SK-N-SH (cell line): ENCODE results near the gene TRMT1. TPM values are rescaled to one million over a fixed set of nuclear protein-coding genes. Genes with fewer than 3 reads are reported as not detected.

ENCODE experiments used
- CTCF ChIA-PET: fragments of 300-600, 350-600 bp; formaldehyde crosslinking; extraction: SDS; loops from one replicate; lab custom pipeline; 2021; lab: Yijun Ruan, JAX
- POLR2A ChIA-PET: fragments of 350-600 bp; sonication (Branson Sonifier 250); formaldehyde crosslinking; extraction: SDS; loops from one replicate; lab custom pipeline; 2020; ENCODE audit warnings: antibody characterized with exemption, inconsistent platforms; lab: Yijun Ruan, JAX
- DNase-seq: peaks from one replicate; pipeline ENCODE4 v3.0.0; 2012
- H2AFZ ChIP-seq: fragments of 200-600 bp; sonication (generic); 2 replicates; pipeline ENCODE4 v1.8.1; 2016; ENCODE audit warnings: antibody characterized with exemption, mild to moderate bottlenecking, low read depth
- H3F3A ChIP-seq: fragments of 200-600 bp; sonication (generic); replicated peaks from 2 replicates; pipeline ENCODE3; 2016; ENCODE audit warnings: antibody characterized with exemption, mild to moderate bottlenecking; ENCODE audit not compliant: insufficient read depth
- H3K27ac ChIP-seq, 2 experiments: fragments of 200-500 bp in 1 of 2; fragments of 200-600 bp in 1 of 2; sonication (Bioruptor generic) in 1 of 2; sonication (generic), shearing (Covaris generic) in 1 of 2; 2 replicates each; pipeline versions ENCODE4 v1.5.1 to v1.6.1; 2014 to 2016; ENCODE audit warnings: low read depth in 2 of 2, inconsistent platforms in 1 of 2, low read length in 1 of 2, mild to moderate bottlenecking in 1 of 2, mixed read lengths in 1 of 2
- H3K27me3 ChIP-seq: fragments of 200-600 bp; sonication (generic), shearing (Covaris generic); 2 replicates; pipeline ENCODE4 v1.6.1; 2016; ENCODE audit warnings: mixed run types; ENCODE audit not compliant: insufficient read depth
- H3K36me3 ChIP-seq, 2 experiments: fragments of 200-500 bp in 1 of 2; fragments of 200-600 bp in 1 of 2; sonication (Bioruptor generic) in 1 of 2; sonication (generic) in 1 of 2; replicated peaks in 1 of 2; 2 replicates each; pipeline versions ENCODE3 to v1.5.1; 2014 to 2016; ENCODE audit warnings: low read length in 1 of 2, mild to moderate bottlenecking in 1 of 2; ENCODE audit not compliant: insufficient read depth in 2 of 2, control insufficient read depth in 1 of 2
- H3K4me1 ChIP-seq, 2 experiments: fragments of 200-500 bp in 1 of 2; fragments of 200-600 bp in 1 of 2; sonication (Bioruptor generic) in 1 of 2; sonication (generic), shearing (Covaris generic) in 1 of 2; 2 replicates each; pipeline versions ENCODE4 v1.5.1 to v1.6.1; 2014 to 2016; ENCODE audit warnings: low read depth in 1 of 2, low read length in 1 of 2, mixed run types in 1 of 2; ENCODE audit not compliant: insufficient read depth in 2 of 2, control insufficient read depth in 1 of 2
- H3K4me2 ChIP-seq: fragments of 200-600 bp; sonication (generic), shearing (Covaris generic); 2 replicates; pipeline ENCODE4 v1.6.1; 2017; ENCODE audit warnings: mixed run types
- H3K4me3 ChIP-seq, 2 experiments: fragments of 200-500 bp in 1 of 2; fragments of 200-600 bp in 1 of 2; sonication (Bioruptor generic) in 1 of 2; sonication (generic), shearing (Covaris generic) in 1 of 2; 2 replicates each; pipeline versions ENCODE4 v1.5.1 to v1.8.1; 2014 to 2016; ENCODE audit warnings: low read depth in 2 of 2, inconsistent platforms in 1 of 2, low read length in 1 of 2, mild to moderate bottlenecking in 1 of 2, mixed read lengths in 1 of 2, moderate library complexity in 1 of 2
- H3K79me2 ChIP-seq: fragments of 200-600 bp; sonication (generic); 2 replicates; pipeline ENCODE4 v1.8.1; 2017; ENCODE audit warnings: mild to moderate bottlenecking; ENCODE audit not compliant: insufficient read depth
- H3K9ac ChIP-seq: fragments of 200-600 bp; sonication (generic); 2 replicates; pipeline ENCODE4 v1.6.1; 2017; ENCODE audit warnings: mixed run types
- H3K9me2 ChIP-seq: fragments of 200-600 bp; sonication (generic); 2 replicates; pipeline ENCODE4 v1.6.1; 2017; ENCODE audit warnings: mixed run types
- H3K9me3 ChIP-seq: fragments of 200-600 bp; sonication (generic); 2 replicates; pipeline ENCODE4 v1.6.1; 2017; ENCODE audit warnings: mixed run types, mild to moderate bottlenecking, moderate library complexity
- H4K20me1 ChIP-seq: fragments of 200-600 bp; sonication (generic); 2 replicates; pipeline ENCODE4 v1.6.1; 2017; ENCODE audit warnings: mild to moderate bottlenecking, mixed run types; ENCODE audit not compliant: insufficient read depth
- CHD2 ChIP-seq: fragments of 150-350 bp; IDR thresholded peaks from 2 replicates; pipeline ENCODE4 v1.6.1; 2018; ENCODE audit warnings: low read length; ENCODE audit not compliant: partially characterized antibody
- CTCF ChIP-seq: fragments of 200-600 bp; sonication (generic); IDR thresholded peaks from 2 replicates; pipeline ENCODE4 v1.6.1; 2017; ENCODE audit warnings: antibody characterized with exemption, mild to moderate bottlenecking, moderate library complexity
- EZH2phosphoT487 ChIP-seq: fragments of 200-600 bp; sonication (generic); IDR thresholded peaks from 2 replicates; pipeline ENCODE4 v1.6.1; 2017; ENCODE audit warnings: low read depth, mixed run types, mild to moderate bottlenecking, antibody characterized with exemption, moderate library complexity, borderline replicate concordance
- FOSL2 ChIP-seq: IDR thresholded peaks from 2 replicates; pipeline ENCODE4 v1.4.0; 2012; ENCODE audit warnings: low read depth, mild to moderate bottlenecking, moderate library complexity, borderline replicate concordance
- FOXJ3 ChIP-seq: sonication (generic); formaldehyde crosslinking; IDR thresholded peaks from 2 replicates; pipeline ENCODE4 v1.5.1; 2020; ENCODE audit warnings: mild to moderate bottlenecking, missing genetic modification reagents
- GABPA ChIP-seq: IDR thresholded peaks from 2 replicates; pipeline ENCODE4 v1.4.0; 2012; ENCODE audit warnings: low read depth, mild to moderate bottlenecking
- MEF2A ChIP-seq: IDR thresholded peaks from 2 replicates; pipeline ENCODE4 v1.4.0; 2012; ENCODE audit warnings: low read depth, borderline replicate concordance
- MXI1 ChIP-seq: IDR thresholded peaks from 2 replicates; pipeline ENCODE4 v1.6.1; 2012; ENCODE audit warnings: mild to moderate bottlenecking, low read depth, low read length, improper control_type of control experiment
- NFIC ChIP-seq: IDR thresholded peaks from 2 replicates; pipeline ENCODE4 v1.4.0; 2012; ENCODE audit warnings: borderline replicate concordance
- POLR2AphosphoS5 ChIP-seq: IDR thresholded peaks from 2 replicates; pipeline ENCODE4 v1.6.1; 2012; ENCODE audit warnings: low read depth, low read length
- SMC3 ChIP-seq: IDR thresholded peaks from 2 replicates; pipeline ENCODE4 v1.6.1; 2012; ENCODE audit warnings: low read depth, low read length, improper control_type of control experiment
- TAF1 ChIP-seq: IDR thresholded peaks from 2 replicates; pipeline ENCODE4 v1.6.1; 2012; ENCODE audit warnings: low read depth, mild to moderate bottlenecking, low read length, moderate library complexity, borderline replicate concordance
- TCF12 ChIP-seq: IDR thresholded peaks from 2 replicates; pipeline ENCODE4 v1.4.0; 2012
- TEAD4 ChIP-seq: IDR thresholded peaks from 2 replicates; pipeline ENCODE4 v1.4.0; 2012; ENCODE audit warnings: mild to moderate bottlenecking, borderline replicate concordance; ENCODE audit not compliant: insufficient read depth
- USF1 ChIP-seq: IDR thresholded peaks from 2 replicates; pipeline ENCODE4 v1.4.0; 2012; ENCODE audit warnings: low read depth, borderline replicate concordance
- WGBS: methylation state at CpG from one replicate; pipeline ENCODE4 v1.1.6; 2017; ENCODE audit warnings: low lambda C conversion rate; 5-methylcytosine and 5-hydroxymethylcytosine counted together
- polyA plus RNA-seq, 3 experiments: library from polyadenylated mRNA; depleted of rRNA; stranded (reverse); fragments of >200 nt; gene quantifications; 2 replicates each; pipeline ENCODE4 v1.2.3, GENCODE V29; 2012
- TF ChIP-seq, protein P1 (sequence below): IDR thresholded peaks from 2 replicates; pipeline ENCODE4 v1.4.0; 2012; ENCODE audit warnings: low read depth, borderline replicate concordance
- TF ChIP-seq, protein P2 (sequence below): IDR thresholded peaks from 2 replicates; pipeline ENCODE4 v1.4.0; 2012; ENCODE audit warnings: low read depth
- TF ChIP-seq, protein P3 (sequence below): IDR thresholded peaks from 2 replicates; pipeline ENCODE4; 2012

Gene TRMT1
- polyA plus RNA-seq, 1 of the 3 experiments (the other 2 are of a cell fraction): 64.9 TPM

- no peaks in the 10 kb centered on the region for H3K27me3 ChIP-seq
- H3F3A ChIP-seq: no peaks in the 10 kb centered on the region
- no peak overlapping the region for H3K4me3 ChIP-seq
- peaks cover 12% of the 10 kb centered on the region; the same call in 1 of the 2 replicates for H3K79me2 ChIP-seq
- H3K9me2 ChIP-seq: no peaks in the 10 kb centered on the region
- CTCF ChIA-PET: interaction anchor here (9.2 kb wide), 2 partner anchors 30 to 123 kb away, joined by 506 to 603 read pairs; partner anchors contain the start of gene DAND5
- H2AFZ ChIP-seq: no peak overlapping the region
- peaks cover 0 to 52% of the 10 kb centered on the region in 2 experiments; a peak in 3 of 4 replicates for H3K4me1 ChIP-seq
- no peak overlapping the region for H3K4me2 ChIP-seq
- H3K36me3 ChIP-seq: peaks cover 0 to 16% of the 10 kb centered on the region in 2 experiments
- no peak for DNase-seq
- POLR2A ChIA-PET: interaction anchor here (1.0 kb wide), 1 partner anchor 120 kb away, joined by 3 read pairs; no protein-coding TSS in a partner anchor
- H4K20me1 ChIP-seq: no peaks in the 10 kb centered on the region
- no peak for TF ChIP-seq CTCF
- no peak for TF ChIP-seq MXI1
- no peak for TF ChIP-seq TAF1
- TF ChIP-seq TEAD4: no peak
- no peak for TF ChIP-seq FOXJ3 (CRISPR knock-in tag)
- no peak for TF ChIP-seq FOSL2
- TF ChIP-seq USF1: no peak
- TF ChIP-seq CHD2: no peak
- TF ChIP-seq TCF12: no peak
- TF ChIP-seq, protein P1, sequence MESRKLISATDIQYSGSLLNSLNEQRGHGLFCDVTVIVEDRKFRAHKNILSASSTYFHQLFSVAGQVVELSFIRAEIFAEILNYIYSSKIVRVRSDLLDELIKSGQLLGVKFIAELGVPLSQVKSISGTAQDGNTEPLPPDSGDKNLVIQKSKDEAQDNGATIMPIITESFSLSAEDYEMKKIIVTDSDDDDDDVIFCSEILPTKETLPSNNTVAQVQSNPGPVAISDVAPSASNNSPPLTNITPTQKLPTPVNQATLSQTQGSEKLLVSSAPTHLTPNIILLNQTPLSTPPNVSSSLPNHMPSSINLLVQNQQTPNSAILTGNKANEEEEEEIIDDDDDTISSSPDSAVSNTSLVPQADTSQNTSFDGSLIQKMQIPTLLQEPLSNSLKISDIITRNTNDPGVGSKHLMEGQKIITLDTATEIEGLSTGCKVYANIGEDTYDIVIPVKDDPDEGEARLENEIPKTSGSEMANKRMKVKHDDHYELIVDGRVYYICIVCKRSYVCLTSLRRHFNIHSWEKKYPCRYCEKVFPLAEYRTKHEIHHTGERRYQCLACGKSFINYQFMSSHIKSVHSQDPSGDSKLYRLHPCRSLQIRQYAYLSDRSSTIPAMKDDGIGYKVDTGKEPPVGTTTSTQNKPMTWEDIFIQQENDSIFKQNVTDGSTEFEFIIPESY: no peak
- no peak for TF ChIP-seq POLR2AphosphoS5
- TF ChIP-seq, protein P2, sequence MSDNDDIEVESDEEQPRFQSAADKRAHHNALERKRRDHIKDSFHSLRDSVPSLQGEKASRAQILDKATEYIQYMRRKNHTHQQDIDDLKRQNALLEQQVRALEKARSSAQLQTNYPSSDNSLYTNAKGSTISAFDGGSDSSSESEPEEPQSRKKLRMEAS: no peak
- no peak for TF ChIP-seq SMC3
- TF ChIP-seq MEF2A: no peak
- no peak for TF ChIP-seq NFIC
- no peak for TF ChIP-seq GABPA
- no peak for TF ChIP-seq EZH2phosphoT487
- TF ChIP-seq, protein P3, sequence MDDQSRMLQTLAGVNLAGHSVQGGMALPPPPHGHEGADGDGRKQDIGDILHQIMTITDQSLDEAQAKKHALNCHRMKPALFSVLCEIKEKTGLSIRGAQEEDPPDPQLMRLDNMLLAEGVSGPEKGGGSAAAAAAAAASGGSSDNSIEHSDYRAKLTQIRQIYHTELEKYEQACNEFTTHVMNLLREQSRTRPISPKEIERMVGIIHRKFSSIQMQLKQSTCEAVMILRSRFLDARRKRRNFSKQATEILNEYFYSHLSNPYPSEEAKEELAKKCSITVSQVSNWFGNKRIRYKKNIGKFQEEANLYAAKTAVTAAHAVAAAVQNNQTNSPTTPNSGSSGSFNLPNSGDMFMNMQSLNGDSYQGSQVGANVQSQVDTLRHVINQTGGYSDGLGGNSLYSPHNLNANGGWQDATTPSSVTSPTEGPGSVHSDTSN: no peak
- H3K27ac ChIP-seq: no peak overlapping the region
- H3K9ac ChIP-seq: no peak overlapping the region
- 87% methylated on average over 51 of the region's 69 CpGs for WGBS
- no peaks in the 10 kb centered on the region for H3K9me3 ChIP-seq
Observed at GRCh38 chr19:13097463-13098258, 18.9 kb downstream of the TRMT1 start.
